Endothelial cell of umbilical vein (primary cell): ENCODE data around the gene TMX1. TPM values are rescaled to one million over a fixed set of nuclear protein-coding genes. Genes with fewer than 3 reads are reported as not detected.

ENCODE experiments used
- BruUV-seq: library from RNA; stranded (reverse); fragments of 400-500 nt; replicated peaks from 2 replicates; lab custom pipeline; 2021; lab: Mats Ljungman, UMichigan
- CTCF ChIA-PET: fragments of 300-600, 350-600 bp; sonication (Branson Sonifier 250); formaldehyde crosslinking; loops from one replicate; lab custom pipeline; 2021; ENCODE audit warnings: antibody characterized with exemption, inconsistent platforms; lab: Charles Lee
- POLR2A ChIA-PET: fragments of 300-600, 350-600 bp; sonication (Branson Sonifier 250); formaldehyde crosslinking; loops from one replicate; lab custom pipeline; 2021; ENCODE audit warnings: antibody characterized with exemption, inconsistent platforms; lab: Charles Lee
- DNase-seq: peaks from one replicate; pipeline ENCODE4 v3.0.0-alpha.2; 2011; ENCODE audit warnings: low read depth, low spot score
- FAIRE-seq: peaks from 2 replicates; lab custom pipeline; 2011; peaks lifted over from hg19 to GRCh38; lab: Jason Lieb, UNC
- H2AFZ ChIP-seq: 2 replicates; pipeline ENCODE4 v1.6.0; 2012; ENCODE audit warnings: low read depth, low read length, control low read depth, inconsistent platforms
- H3K27ac ChIP-seq: 2 replicates; pipeline ENCODE4 v1.5.1; 2011; ENCODE audit warnings: low read depth, mild to moderate bottlenecking, control low read depth, low read length, moderate library complexity; ENCODE audit not compliant: insufficient read depth
- H3K27me3 ChIP-seq, 2 experiments: 2 replicates each; pipeline versions ENCODE4 v1.6.0 to v1.6.1; 2011; ENCODE audit warnings: low read length in 2 of 2, mixed read lengths in 1 of 2; ENCODE audit not compliant: control insufficient read depth in 2 of 2, insufficient read depth in 2 of 2
- H3K36me3 ChIP-seq, 2 experiments: 2 replicates in 1 of 2; 3 replicates in 1 of 2; pipeline ENCODE4 v1.5.1; 2011; ENCODE audit warnings: low read length in 2 of 2, mild to moderate bottlenecking in 1 of 2, moderate library complexity in 1 of 2; ENCODE audit not compliant: control insufficient read depth in 2 of 2, insufficient read depth in 2 of 2; ENCODE audit errors: extremely low read depth in 1 of 2
- H3K4me1 ChIP-seq: 3 replicates; pipeline ENCODE4 v1.5.1; 2011; ENCODE audit warnings: mild to moderate bottlenecking, low read length; ENCODE audit not compliant: control insufficient read depth, insufficient read depth; ENCODE audit errors: extremely low read depth
- H3K4me2 ChIP-seq: 2 replicates; pipeline ENCODE4 v1.6.1; 2011; ENCODE audit warnings: low read length, control low read depth, mixed read lengths; ENCODE audit not compliant: insufficient read depth
- H3K4me3 ChIP-seq, 3 experiments: fragments of 200-600 bp in 1 of 3; sonication (generic), shearing (Covaris generic) in 1 of 3; replicated peaks in 1 of 3; 2 replicates each; pipeline ENCODE4 v1.5.1; 2011 to 2016; ENCODE audit warnings: control low read depth in 3 of 3, low read length in 3 of 3, mild to moderate bottlenecking in 2 of 3, inconsistent platforms in 1 of 3, low read depth in 1 of 3, moderate library complexity in 1 of 3; ENCODE audit not compliant: insufficient read depth in 1 of 3
- H3K79me2 ChIP-seq: 2 replicates; pipeline ENCODE4 v1.6.0; 2012; ENCODE audit warnings: low read length, inconsistent platforms; ENCODE audit not compliant: control insufficient read depth, insufficient read depth
- H3K9ac ChIP-seq: replicated peaks from 2 replicates; pipeline ENCODE3; 2011; ENCODE audit warnings: low read length, control low read depth; ENCODE audit not compliant: insufficient read depth; ENCODE audit errors: extremely low read depth
- H3K9me1 ChIP-seq: replicated peaks from 3 replicates; pipeline ENCODE4 v1.6.0; 2011; ENCODE audit warnings: mild to moderate bottlenecking, low read length; ENCODE audit not compliant: control insufficient read depth, insufficient read depth; ENCODE audit errors: extremely low read depth
- H3K9me3 ChIP-seq: replicated peaks from 2 replicates; pipeline ENCODE4 v1.5.1; 2012; ENCODE audit warnings: low read length, inconsistent platforms; ENCODE audit not compliant: control insufficient read depth, insufficient read depth
- H4K20me1 ChIP-seq: replicated peaks from 2 replicates; pipeline ENCODE3; 2011; ENCODE audit warnings: mild to moderate bottlenecking, low read length; ENCODE audit not compliant: control insufficient read depth, insufficient read depth; ENCODE audit errors: extremely low read depth
- CTCF ChIP-seq, 2 donors: IDR thresholded peaks; 1 replicate in 1 of 2; 2 replicates in 1 of 2; pipeline ENCODE4 v1.5.1; 2011; ENCODE audit warnings: low read length in 2 of 2, mild to moderate bottlenecking in 2 of 2, moderate library complexity in 2 of 2, control low read depth in 1 of 2, inconsistent platforms in 1 of 2, low read depth in 1 of 2; ENCODE audit not compliant: insufficient read depth in 1 of 2; ENCODE audit errors: extremely low read depth in 1 of 2
- EZH2 ChIP-seq: IDR thresholded peaks from 2 replicates; pipeline ENCODE4 v1.6.1; 2012; ENCODE audit warnings: borderline replicate concordance, low read depth, mild to moderate bottlenecking, moderate library complexity, low read length, inconsistent platforms; ENCODE audit not compliant: severe bottlenecking
- FOS ChIP-seq: IDR thresholded peaks from 2 replicates; pipeline ENCODE4 v1.6.1; 2011; ENCODE audit warnings: mild to moderate bottlenecking, low read length, moderate library complexity, borderline replicate concordance; ENCODE audit not compliant: insufficient read depth
- GATA2 ChIP-seq: IDR thresholded peaks from 2 replicates; pipeline ENCODE4 v1.7.0; 2011; ENCODE audit warnings: low read depth, mild to moderate bottlenecking, moderate library complexity, mixed read lengths, low read length; ENCODE audit not compliant: insufficient read length, insufficient read depth
- JUN ChIP-seq: IDR thresholded peaks from 2 replicates; pipeline ENCODE4 v1.6.1; 2011; ENCODE audit warnings: borderline replicate concordance, low read depth; ENCODE audit not compliant: insufficient read length, insufficient read depth
- MYC ChIP-seq: IDR thresholded peaks from one replicate; pipeline ENCODE4 v1.6.1; 2011; ENCODE audit warnings: mild to moderate bottlenecking, low read depth, low read length
- POLR2A ChIP-seq: IDR thresholded peaks from 2 replicates; pipeline ENCODE4 v1.6.1; 2012; ENCODE audit warnings: low read depth, mild to moderate bottlenecking, control low read depth, low read length
- POLR2AphosphoS5 ChIP-seq: IDR thresholded peaks from 2 replicates; pipeline ENCODE4 v1.6.1; 2012; ENCODE audit warnings: low read depth, mild to moderate bottlenecking, control low read depth, low read length, moderate library complexity; ENCODE audit not compliant: insufficient read depth
- dilution Hi-C: fragments of 300-500 bp; cut with MboI; formaldehyde crosslinking; loops from one replicate; pipeline ENCODE4 v1.15.0; 2019; ENCODE audit warnings: low sequenced_read_pairs; ENCODE audit not compliant: extremely low pct_ligation_motif_present
- intact Hi-C: fragments of 100-400 bp; cut with micrococcal nuclease; formaldehyde crosslinking; loops from one replicate; pipeline ENCODE4 v1.10.0; 2022
- polyA plus RNA-seq, 4 experiments: library from polyadenylated mRNA; depleted of rRNA in 3 of 4; stranded (reverse) in 3 of 4; unstranded in 1 of 4; fragments of >200 nt; gene quantifications; 2 replicates each; pipeline versions ENCODE4 v1.2.1 to v1.2.3, GENCODE V29; 2011 to 2012; ENCODE audit warnings: missing spikeins in 1 of 4
- total RNA-seq: library from RNA; stranded (reverse); gene quantifications from 2 replicates; pipeline ENCODE4 v1.2.3, GENCODE V29; 2021
- TF ChIP-seq, protein P1 (sequence below): IDR thresholded peaks from 2 replicates; pipeline ENCODE4 v1.6.1; 2011; ENCODE audit not compliant: insufficient read depth, insufficient read length

TMX1 gene
- total and polyA plus RNA-seq, 2 donors (not counting 3 experiments of a cell fraction or from before 2014, with no cell fraction given): 11.4 to 41.9 TPM

DNA sequence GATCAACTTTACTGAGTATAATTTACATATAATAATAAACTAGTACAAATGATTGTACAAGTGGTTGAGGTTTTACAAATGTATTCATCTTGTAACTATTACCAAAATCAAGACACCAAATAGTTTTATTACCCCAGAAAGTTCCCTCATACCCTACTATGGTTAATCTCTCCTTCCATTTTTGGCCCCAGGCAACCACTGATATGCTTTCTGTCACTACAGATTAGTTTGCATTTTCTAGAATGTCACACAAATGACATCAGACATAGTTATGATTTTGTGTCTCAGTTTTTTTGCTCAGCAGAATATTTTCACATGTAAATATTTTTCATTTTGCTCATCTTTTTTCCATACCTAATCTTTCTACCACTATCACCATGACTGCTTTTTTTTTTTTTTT lies 49.1 kb downstream of the TMX1 start:
- dilution Hi-C loops (no loop called here), intact Hi-C loops (loop anchor here (10.0 kb wide), 1 partner anchor 256 kb away; no protein-coding TSS in a partner anchor)
- POLR2A ChIA-PET: no interaction called here
- H3K9ac ChIP-seq: no peak overlapping the region
- CTCF ChIA-PET: interaction anchor here (1.7 kb wide), 1 partner anchor 487 kb away, joined by 4 read pairs; no protein-coding TSS in a partner anchor
- no peaks in the 10 kb centered on the region for H3K4me1 ChIP-seq
- BruUV-seq: no TSS peak
- no peaks in the 10 kb centered on the region for H3K9me1 ChIP-seq
- H3K4me2 ChIP-seq: no peak overlapping the region
- no peaks in the 10 kb centered on the region for H3K36me3 ChIP-seq
- no peaks in the 10 kb centered on the region for H3K79me2 ChIP-seq
- H3K4me3 ChIP-seq: no peak overlapping the region
- H3K27ac ChIP-seq: no peak overlapping the region
- H3K9me3 ChIP-seq: no peaks in the 10 kb centered on the region
- TF ChIP-seq JUN (no peak), FOS (no peak), POLR2AphosphoS5 (no peak), CTCF (IDR thresholded peaks at IDR 0.05; ENCODE audit: extremely low read depth in 1 of 2, insufficient read depth in 1 of 2, low read depth in 1 of 2, low read length in 2 of 2) (no peak), EZH2 (no peak), GATA2 (no peak), POLR2A (no peak), MYC (no peak)
- TF ChIP-seq, protein P1, sequence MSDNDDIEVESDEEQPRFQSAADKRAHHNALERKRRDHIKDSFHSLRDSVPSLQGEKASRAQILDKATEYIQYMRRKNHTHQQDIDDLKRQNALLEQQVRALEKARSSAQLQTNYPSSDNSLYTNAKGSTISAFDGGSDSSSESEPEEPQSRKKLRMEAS: no peak
- FAIRE-seq: no peak
- H2AFZ ChIP-seq: no peak overlapping the region
- H3K27me3 ChIP-seq: no peaks in the 10 kb centered on the region
- H4K20me1 ChIP-seq: no peaks in the 10 kb centered on the region
- DNase-seq: no peak
